ENCODE data around the gene INO80C. TPM values are rescaled to one million over a fixed set of nuclear protein-coding genes. Genes with fewer than 3 reads are reported as not detected.

Gene INO80C, protein sequence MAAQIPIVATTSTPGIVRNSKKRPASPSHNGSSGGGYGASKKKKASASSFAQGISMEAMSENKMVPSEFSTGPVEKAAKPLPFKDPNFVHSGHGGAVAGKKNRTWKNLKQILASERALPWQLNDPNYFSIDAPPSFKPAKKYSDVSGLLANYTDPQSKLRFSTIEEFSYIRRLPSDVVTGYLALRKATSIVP
- total RNA-seq, result 35.9 and 43.4 TPM in 2 replicates

DNA sequence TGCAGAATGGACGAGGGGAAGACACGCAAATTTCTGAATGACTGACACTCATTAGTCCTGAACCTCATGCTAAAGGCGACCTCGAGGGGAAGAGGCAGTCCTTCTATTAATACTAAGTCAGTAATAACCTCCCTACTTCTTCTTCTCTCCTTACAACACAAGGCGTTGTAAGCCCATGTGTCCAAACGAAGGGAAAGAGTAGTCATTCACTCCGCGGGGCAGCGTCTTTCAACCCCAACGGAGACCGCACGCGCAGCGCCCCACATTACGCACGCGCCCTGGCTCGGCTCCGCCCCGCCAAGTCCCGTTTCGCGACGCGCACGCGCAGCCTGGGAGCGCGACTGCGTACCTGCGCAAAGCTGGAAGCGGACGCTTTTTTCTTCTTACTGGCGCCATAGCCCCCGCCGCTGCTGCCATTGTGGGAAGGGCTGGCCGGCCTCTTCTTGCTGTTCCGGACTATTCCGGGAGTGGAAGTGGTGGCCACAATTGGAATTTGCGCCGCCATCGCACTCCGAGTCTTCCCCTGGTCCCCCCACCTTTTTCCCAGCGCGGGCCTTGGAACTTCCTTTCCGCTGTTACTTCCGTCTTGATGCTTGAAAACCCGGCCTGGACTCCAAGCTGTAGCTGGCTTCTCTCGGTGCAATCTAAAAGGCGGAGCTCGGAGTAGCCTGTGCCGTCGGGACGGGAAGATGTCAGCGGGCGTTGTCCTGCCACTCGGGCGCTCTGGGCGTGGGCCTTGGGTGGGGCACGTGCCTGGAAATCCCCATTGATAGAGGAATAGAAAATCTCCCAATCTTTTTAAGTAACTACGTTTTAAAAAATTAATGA lies at the start of gene INO80C:
Gene INO80C, minus strand, starts transcription at position 591 of the 828 bp plus-strand sequence. Its CDS starts 86 bp downstream, at position 505.

Small RNA genes lying within 50 kb of the gene (small RNA-seq; reads per million reads assigned to genes)
- gene AC007998.5, result not detected

Other genes with a start within 250 kb of the INO80C start
- 15.4 and 24.6 TPM in 2 replicates for gene ZSCAN30, start 207.7 kb downstream of the INO80C start, total RNA-seq
- gene ZNF24, start 153.5 kb downstream of the INO80C start, total RNA-seq, result 41.0 and 42.3 TPM in 2 replicates
- 0.40 and 1.3 TPM in 2 replicates for gene ZNF396, start 120.6 kb downstream of the INO80C start, total RNA-seq
- 351 and 359 TPM in 2 replicates for gene GALNT1, start 83.8 kb upstream of the INO80C start, total RNA-seq